ENCODE results near the gene OR4D1. TPM values are rescaled to one million over a fixed set of nuclear protein-coding genes. Genes with fewer than 3 reads are reported as not detected.

OR4D1 gene
- total and polyA plus RNA-seq, 10 donors: 0.09 to 0.46 (median 0.19) TPM; not detected in 1

DNA sequence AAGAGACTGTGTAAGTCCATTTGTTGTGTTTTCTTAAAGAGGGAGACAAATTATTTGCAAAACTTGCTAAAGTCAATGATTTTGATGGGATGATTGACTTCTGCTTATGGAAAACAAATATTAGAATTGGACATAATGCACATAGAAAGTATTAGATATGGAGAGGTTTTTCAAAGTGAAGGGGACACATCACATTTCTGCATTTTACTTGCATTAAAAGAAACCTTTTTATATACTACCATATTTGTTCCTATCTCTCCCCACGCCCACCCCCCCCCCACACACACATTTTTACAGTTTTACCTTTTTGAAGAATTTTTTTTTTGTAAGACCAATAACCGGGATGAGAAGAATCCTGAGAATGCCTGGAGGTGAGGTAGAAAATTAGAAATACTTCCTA lies 10.0 kb downstream of the OR4D1 start:
- TF ChIP-seq CTCF (IDR thresholded peaks at IDR 0.05 in 8 of 11, conservative IDR thresholded peaks at IDR 0.05 in 3 of 11) (no peak), POLR2A (IDR thresholded peaks at IDR 0.05) (no peak), POLR2AphosphoS5 (IDR thresholded peaks at IDR 0.05) (no peak)
- intact Hi-C loops (cut with DNase I; ENCODE audit: low total_unique reads): no loop called here
- no peaks in the 10 kb centered on the region for H3K9me3 ChIP-seq
- no peaks in the 10 kb centered on the region for H3K36me3 ChIP-seq
- peaks cover 4 to 26% (median 18%) of the 10 kb centered on the region in 6 donors for H3K4me1 ChIP-seq
- H3K4me3 ChIP-seq: no peak overlapping the region
- no peak for DNase-seq
- peaks cover 0 to 40% (median 9%) of the 10 kb centered on the region in 7 donors for H3K27me3 ChIP-seq (replicated peaks in 1 of 7)
- 66 to 89% (median 86%) methylated on average over 2 of the region's 2 CpGs for WGBS, 5 donors
- H3K27ac ChIP-seq: no peak overlapping the region

DNA sequence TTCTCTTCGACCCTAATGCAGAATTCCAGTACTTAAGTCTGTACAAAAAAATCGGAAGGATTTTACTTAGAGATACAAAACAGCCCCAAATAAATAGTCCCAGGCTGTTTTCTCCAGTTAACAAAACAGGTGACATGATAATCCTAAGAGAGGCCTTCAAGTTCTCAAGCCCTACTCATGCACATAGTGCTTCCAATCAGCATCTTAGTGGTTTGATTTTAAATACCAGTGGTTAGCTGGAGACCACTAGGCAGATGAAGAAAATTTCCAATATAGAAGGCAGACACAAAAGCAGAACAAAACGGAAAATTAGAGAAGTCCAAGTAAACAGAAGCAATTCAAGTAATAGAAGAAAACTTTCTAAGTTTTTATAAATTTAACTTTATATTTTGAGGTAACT lies 13.4 kb downstream of the OR4D1 start:
- TF ChIP-seq POLR2AphosphoS5 (IDR thresholded peaks at IDR 0.05): no peak
- no peak for TF ChIP-seq POLR2A (IDR thresholded peaks at IDR 0.05)
- TF ChIP-seq CTCF (IDR thresholded peaks at IDR 0.05 in 8 of 11, conservative IDR thresholded peaks at IDR 0.05 in 3 of 11): no peak
- Histone ChIP-seq H3K27ac (no peak overlapping the region), H3K27me3 (replicated peaks in 1 of 7) (peaks cover 0 to 30% (median 10%) of the 10 kb centered on the region in 7 donors), H3K4me3 (no peak overlapping the region), H3K9me3 (no peaks in the 10 kb centered on the region), H3K36me3 (no peaks in the 10 kb centered on the region), H3K4me1 (peaks cover 0 to 15% (median 9%) of the 10 kb centered on the region in 6 donors)
- WGBS, 5 donors: 59 to 76% (median 68%) methylated on average over 3 of the region's 3 CpGs
- intact Hi-C loops (cut with DNase I; ENCODE audit: low total_unique reads): no loop called here
- no peak for DNase-seq

GRCh38 chr17:58165981-58166380 lies 17.8 kb downstream of the OR4D1 start:
- H3K9me3 ChIP-seq: no peaks in the 10 kb centered on the region
- H3K4me3 ChIP-seq: no peak overlapping the region
- peaks cover 0 to 19% (median 4%) of the 10 kb centered on the region in 7 donors for H3K27me3 ChIP-seq (replicated peaks in 1 of 7)
- H3K27ac ChIP-seq: no peak overlapping the region
- TF ChIP-seq CTCF (IDR thresholded peaks at IDR 0.05 in 8 of 11, conservative IDR thresholded peaks at IDR 0.05 in 3 of 11) (no peak), POLR2A (IDR thresholded peaks at IDR 0.05) (no peak), POLR2AphosphoS5 (IDR thresholded peaks at IDR 0.05) (no peak)
- no peak for DNase-seq
- no peaks in the 10 kb centered on the region for H3K36me3 ChIP-seq
- H3K4me1 ChIP-seq: peaks cover 0 to 13% (median 1%) of the 10 kb centered on the region in 6 donors
- 11 to 20% (median 19%) methylated on average over 2 of the region's 2 CpGs for WGBS, 5 donors
- intact Hi-C loops (cut with DNase I; ENCODE audit: low total_unique reads): no loop called here

DNA sequence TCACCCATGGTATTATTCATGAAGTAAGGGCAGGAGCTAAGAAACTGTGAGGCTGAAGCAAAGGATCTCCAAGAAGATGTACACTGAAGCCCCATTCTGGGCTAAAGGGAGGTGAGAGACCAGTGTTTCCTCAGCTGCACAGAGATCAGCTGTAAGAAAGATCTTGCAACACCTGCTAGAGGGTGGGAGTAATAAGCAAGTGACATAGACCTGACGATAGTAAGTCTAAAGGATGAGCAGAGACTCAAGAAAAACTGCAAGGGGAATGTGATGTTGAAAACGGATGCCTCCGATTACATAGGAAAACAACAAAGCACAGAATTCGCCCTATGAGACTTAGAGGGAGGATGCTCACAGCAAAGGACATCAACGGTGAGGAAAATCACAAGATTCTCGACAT lies 18.5 kb downstream of the OR4D1 start, which contains the start of gene OR4D2:
Gene OR4D2 (plus strand): TSS at position 301 of the 400 bp plus-strand sequence. CDS start 2,674 bp downstream, outside the sequence.
- Histone ChIP-seq H3K4me3 (no peak within 1 kb of the TSS), H3K27ac (no peak within 1 kb of the TSS), H3K36me3 (no peaks in the 10 kb centered on the region), H3K4me1 (peaks cover 0 to 20% (median 2%) of the 10 kb centered on the region in 6 donors), H3K9me3 (no peaks in the 10 kb centered on the region), H3K27me3 (replicated peaks in 1 of 7) (peaks cover 0 to 19% (median 4%) of the 10 kb centered on the region in 7 donors)
- 63 to 75% (median 70%) methylated on average over 6 of the region's 6 CpGs for WGBS, 5 donors
- intact Hi-C loops (cut with DNase I; ENCODE audit: low total_unique reads): no loop called here
- no peak for TF ChIP-seq POLR2AphosphoS5 (IDR thresholded peaks at IDR 0.05)
- no peak for TF ChIP-seq POLR2A (IDR thresholded peaks at IDR 0.05)
- TF ChIP-seq CTCF (IDR thresholded peaks at IDR 0.05 in 8 of 11, conservative IDR thresholded peaks at IDR 0.05 in 3 of 11): no peak
- no peak for DNase-seq
